Measurements from ENCODE around the gene QPCT.

QPCT gene

DNA sequence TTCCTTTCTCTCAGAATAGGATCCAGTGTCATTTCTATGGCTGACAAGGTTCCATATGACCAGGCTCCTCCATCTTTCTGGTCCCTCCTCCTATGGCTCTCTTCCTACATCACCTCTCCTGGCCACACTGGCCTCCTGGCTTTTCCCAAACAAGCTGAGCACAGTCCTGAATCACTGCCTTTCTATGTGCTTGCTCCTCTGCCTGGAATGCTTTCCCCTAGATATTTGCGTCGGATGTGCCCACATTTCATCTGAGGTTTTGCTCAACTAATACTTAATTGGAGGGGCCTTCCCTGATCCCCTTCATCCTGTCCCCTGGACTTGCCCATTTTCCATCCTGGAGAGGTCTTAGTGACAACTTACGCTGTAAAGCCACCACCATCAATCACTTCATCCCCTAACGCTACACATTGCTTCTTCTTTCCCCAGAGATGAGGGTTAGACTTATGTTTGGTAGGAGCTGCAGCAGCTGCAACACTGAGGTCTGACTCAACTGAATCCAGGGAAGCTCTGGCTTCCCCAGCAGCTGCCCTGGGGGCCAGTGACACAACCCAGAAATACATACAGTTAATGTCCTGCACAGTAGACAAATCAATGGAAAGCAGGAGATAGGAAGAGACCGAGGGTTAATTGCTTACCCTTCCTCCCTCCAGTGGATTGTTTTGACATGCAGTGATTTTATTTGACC lies 42.9 kb downstream of the QPCT start:
- no peak overlapping the region for H2AFZ ChIP-seq

DNA sequence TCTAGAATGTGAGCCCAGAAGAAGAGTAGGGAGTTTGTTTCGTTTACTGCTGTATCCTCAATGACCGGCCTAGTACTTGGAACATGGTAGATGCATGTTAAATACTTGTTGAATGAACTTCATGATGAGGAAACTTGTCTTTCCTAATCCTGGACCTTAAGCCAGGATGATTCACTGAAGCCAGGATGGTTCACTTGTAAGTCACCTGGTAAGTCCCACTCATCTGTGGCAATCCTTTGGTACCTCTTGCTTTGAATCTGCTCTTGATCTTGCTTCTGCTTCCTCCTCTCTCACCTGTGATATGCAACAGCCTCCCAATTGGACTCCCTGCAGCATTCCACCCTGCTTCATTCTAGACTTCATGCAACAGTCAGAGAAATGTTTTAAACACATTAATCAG lies 43.6 kb downstream of the QPCT start:
- TF ChIP-seq, protein P1, sequence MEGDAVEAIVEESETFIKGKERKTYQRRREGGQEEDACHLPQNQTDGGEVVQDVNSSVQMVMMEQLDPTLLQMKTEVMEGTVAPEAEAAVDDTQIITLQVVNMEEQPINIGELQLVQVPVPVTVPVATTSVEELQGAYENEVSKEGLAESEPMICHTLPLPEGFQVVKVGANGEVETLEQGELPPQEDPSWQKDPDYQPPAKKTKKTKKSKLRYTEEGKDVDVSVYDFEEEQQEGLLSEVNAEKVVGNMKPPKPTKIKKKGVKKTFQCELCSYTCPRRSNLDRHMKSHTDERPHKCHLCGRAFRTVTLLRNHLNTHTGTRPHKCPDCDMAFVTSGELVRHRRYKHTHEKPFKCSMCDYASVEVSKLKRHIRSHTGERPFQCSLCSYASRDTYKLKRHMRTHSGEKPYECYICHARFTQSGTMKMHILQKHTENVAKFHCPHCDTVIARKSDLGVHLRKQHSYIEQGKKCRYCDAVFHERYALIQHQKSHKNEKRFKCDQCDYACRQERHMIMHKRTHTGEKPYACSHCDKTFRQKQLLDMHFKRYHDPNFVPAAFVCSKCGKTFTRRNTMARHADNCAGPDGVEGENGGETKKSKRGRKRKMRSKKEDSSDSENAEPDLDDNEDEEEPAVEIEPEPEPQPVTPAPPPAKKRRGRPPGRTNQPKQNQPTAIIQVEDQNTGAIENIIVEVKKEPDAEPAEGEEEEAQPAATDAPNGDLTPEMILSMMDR (IDR thresholded peaks at IDR 0.05) = no peak
- Histone ChIP-seq H2AFZ (no peak overlapping the region), H3K9ac (no peak overlapping the region), H3K4me1 (no peaks in the 10 kb centered on the region), H3K9me3 (ENCODE audit: control insufficient read depth, low read length) (no peaks in the 10 kb centered on the region), H3K27me3 (ENCODE audit: control insufficient read depth, insufficient read depth, low read length) (no peaks in the 10 kb centered on the region), H3K27ac (no peak overlapping the region), H3K79me2 (no peaks in the 10 kb centered on the region), H3K4me2 (ENCODE audit: low read length) (no peak overlapping the region), H3K36me3 (ENCODE audit: control insufficient read depth, insufficient read depth, low read length) (no peaks in the 10 kb centered on the region), H3K4me3 (ENCODE audit: low read depth, low read length) (no peak overlapping the region)

More for the DNA sequence above, 42.9 kb downstream of the QPCT start:
- Histone ChIP-seq H3K4me1 (no peaks in the 10 kb centered on the region), H3K27me3 (ENCODE audit: control insufficient read depth, insufficient read depth, low read length) (no peaks in the 10 kb centered on the region), H3K36me3 (ENCODE audit: control insufficient read depth, insufficient read depth, low read length) (no peaks in the 10 kb centered on the region), H3K9me3 (ENCODE audit: control insufficient read depth, low read length) (no peaks in the 10 kb centered on the region), H3K4me2 (ENCODE audit: low read length) (no peak overlapping the region), H3K27ac (no peak overlapping the region), H3K79me2 (no peaks in the 10 kb centered on the region), H3K4me3 (ENCODE audit: low read depth, low read length) (no peak overlapping the region), H3K9ac (no peak overlapping the region)
- TF ChIP-seq, protein P1 (IDR thresholded peaks at IDR 0.05) = no peak

DNA sequence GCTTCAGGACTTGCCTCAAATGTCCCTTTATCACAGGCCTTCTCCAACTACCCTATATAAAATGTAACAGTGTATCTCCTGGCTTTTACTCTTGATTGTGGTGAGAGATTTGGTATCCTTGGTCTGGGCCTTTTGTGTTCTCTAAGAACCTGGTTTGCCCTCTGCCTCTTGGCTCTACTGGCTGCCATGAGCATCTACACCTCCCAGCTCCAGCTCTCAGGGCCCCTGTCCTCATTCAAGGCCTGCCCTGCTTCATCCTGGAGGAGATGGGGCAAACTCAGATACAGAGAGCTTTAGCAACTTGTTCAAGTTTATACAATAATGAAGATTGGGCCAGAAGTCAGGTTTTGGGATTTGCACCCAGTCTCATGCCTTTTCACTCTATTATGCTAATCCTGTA lies 45.0 kb downstream of the QPCT start:
- Histone ChIP-seq H3K9ac (no peak overlapping the region), H3K27me3 (ENCODE audit: control insufficient read depth, insufficient read depth, low read length) (no peaks in the 10 kb centered on the region), H3K27ac (no peak overlapping the region), H3K36me3 (ENCODE audit: control insufficient read depth, insufficient read depth, low read length) (no peaks in the 10 kb centered on the region), H3K79me2 (no peaks in the 10 kb centered on the region), H3K4me1 (no peaks in the 10 kb centered on the region), H3K4me2 (ENCODE audit: low read length) (no peak overlapping the region), H2AFZ (no peak overlapping the region), H3K4me3 (ENCODE audit: low read depth, low read length) (no peak overlapping the region), H3K9me3 (ENCODE audit: control insufficient read depth, low read length) (no peaks in the 10 kb centered on the region)
- TF ChIP-seq, protein P1 (IDR thresholded peaks at IDR 0.05) = no peak

DNA sequence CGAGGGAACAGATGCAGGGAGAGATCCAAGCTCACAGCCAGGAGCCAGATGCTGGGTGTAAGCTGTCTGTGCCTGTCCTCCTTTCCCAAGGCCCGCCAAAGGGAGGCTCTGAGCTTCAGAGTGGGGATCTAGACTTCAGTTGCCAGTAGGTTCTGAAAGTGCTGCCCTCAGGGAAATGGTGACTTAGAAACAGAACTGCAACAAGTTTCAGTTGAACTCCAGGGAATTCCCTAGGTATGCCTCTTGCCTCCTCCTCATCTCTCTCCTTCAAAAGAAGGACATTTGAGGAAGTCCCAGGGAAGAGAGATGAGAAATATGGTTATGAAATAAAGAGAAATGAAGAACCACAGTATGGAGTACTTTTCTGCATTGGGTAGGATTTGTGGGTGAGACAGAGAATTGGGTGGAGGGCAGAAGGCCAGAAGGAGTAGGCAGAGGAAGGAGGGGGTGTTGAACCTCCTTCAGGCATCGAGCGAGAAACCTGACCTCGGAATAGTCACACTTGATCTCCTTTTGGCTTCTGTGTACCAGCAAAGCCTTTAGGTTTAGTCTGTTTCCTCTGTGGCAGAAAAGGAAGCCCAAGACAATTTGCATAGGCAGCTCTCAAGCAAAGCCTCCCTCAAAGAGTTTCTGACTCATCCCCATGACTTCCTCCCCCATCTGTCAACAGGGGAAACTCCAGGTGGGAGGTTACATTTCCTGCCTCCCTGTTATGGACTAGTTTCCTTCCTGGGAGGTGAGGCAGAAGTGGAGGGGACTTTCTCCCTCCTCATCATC lies 45.7 kb downstream of the QPCT start:
- H3K4me3 ChIP-seq (ENCODE audit: low read depth, low read length) = no peak overlapping the region

More for the DNA sequence above, 45.7 kb downstream of the QPCT start:
- TF ChIP-seq, protein P1 (IDR thresholded peaks at IDR 0.05) = no peak
- Histone ChIP-seq H3K27ac (no peak overlapping the region), H2AFZ (peak overlapping the region; percentile 28), H3K4me2 (ENCODE audit: low read length) (no peak overlapping the region), H3K9ac (no peak overlapping the region), H3K79me2 (no peaks in the 10 kb centered on the region), H3K9me3 (ENCODE audit: control insufficient read depth, low read length) (no peaks in the 10 kb centered on the region), H3K4me1 (no peaks in the 10 kb centered on the region), H3K27me3 (ENCODE audit: control insufficient read depth, insufficient read depth, low read length) (no peaks in the 10 kb centered on the region), H3K36me3 (ENCODE audit: control insufficient read depth, insufficient read depth, low read length) (no peaks in the 10 kb centered on the region)
